ENCODE data around the gene DAB1.

DAB1 gene

DNA sequence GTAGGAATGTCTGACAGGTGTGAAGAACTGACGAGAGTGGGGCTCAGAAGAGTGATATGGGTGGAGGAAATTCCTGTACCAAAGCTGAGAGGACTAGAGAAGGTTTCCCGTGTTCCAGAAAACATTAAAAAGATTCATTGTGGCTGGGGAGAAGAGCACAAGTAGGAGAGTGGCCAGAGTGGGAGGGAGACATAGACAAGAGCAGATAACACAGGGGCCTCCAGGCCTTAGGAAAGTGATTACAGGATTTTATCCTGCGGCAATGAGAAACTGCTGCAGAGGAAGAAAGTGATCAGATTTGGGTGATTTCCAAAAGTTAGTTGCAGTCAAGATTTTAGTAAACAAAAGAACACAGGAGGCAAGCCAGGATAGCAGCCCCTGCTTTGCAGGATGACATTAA lies 465.9 kb downstream of the DAB1 start:
- TF ChIP-seq, protein P1, sequence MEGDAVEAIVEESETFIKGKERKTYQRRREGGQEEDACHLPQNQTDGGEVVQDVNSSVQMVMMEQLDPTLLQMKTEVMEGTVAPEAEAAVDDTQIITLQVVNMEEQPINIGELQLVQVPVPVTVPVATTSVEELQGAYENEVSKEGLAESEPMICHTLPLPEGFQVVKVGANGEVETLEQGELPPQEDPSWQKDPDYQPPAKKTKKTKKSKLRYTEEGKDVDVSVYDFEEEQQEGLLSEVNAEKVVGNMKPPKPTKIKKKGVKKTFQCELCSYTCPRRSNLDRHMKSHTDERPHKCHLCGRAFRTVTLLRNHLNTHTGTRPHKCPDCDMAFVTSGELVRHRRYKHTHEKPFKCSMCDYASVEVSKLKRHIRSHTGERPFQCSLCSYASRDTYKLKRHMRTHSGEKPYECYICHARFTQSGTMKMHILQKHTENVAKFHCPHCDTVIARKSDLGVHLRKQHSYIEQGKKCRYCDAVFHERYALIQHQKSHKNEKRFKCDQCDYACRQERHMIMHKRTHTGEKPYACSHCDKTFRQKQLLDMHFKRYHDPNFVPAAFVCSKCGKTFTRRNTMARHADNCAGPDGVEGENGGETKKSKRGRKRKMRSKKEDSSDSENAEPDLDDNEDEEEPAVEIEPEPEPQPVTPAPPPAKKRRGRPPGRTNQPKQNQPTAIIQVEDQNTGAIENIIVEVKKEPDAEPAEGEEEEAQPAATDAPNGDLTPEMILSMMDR (IDR thresholded peaks at IDR 0.05; ENCODE audit: control insufficient read depth, extremely low read depth, insufficient read depth) = no peak
- no peak for DNase-seq (ENCODE audit: low read depth)
- no peak overlapping the region for H3K4me3 ChIP-seq (ENCODE audit: low read depth, low read length)

DNA sequence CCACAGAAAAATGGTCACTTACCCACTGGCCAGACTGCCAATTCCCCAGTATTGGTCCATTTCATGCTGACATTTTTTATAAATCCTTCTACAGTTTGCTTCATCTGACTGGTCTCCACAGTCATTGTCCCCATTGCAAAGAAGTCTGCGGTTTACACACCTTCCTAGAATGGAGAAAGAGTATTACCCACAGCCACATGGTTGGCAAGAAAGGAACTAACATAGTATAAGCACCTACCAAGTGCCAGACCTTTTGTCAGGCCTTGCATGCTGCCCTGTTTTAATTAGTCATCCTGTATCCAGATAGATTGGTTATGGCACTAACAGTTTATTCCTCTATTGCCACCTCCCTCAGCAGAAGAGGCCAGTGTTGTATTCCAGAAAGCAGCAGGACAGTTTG lies 469.2 kb downstream of the DAB1 start:
- no peak overlapping the region for H3K4me3 ChIP-seq (ENCODE audit: low read depth, low read length)
- TF ChIP-seq, protein P1 (IDR thresholded peaks at IDR 0.05; ENCODE audit: control insufficient read depth, extremely low read depth, insufficient read depth) = no peak
- no peak for DNase-seq (ENCODE audit: low read depth)

DNA sequence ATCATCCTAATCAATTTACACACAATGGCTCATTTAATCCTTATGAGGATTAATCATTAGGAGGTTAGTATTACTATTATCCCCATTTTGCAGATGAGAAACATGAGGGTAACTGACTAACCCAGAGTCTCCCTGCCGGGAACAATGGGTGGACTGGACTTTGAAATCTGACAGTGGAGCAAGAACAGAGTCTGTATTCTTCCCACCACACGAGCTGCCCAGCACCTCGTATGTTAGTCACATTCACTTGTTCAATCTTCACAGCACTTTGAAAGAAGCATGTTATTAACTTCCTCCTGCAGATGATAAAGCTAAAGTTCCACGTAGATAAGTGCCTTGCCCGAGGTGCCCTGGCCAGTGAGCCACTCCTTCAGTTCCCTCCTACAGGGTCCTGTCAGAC lies 470.5 kb downstream of the DAB1 start:
- TF ChIP-seq, protein P1 (IDR thresholded peaks at IDR 0.05; ENCODE audit: control insufficient read depth, extremely low read depth, insufficient read depth) = no peak
- no peak for DNase-seq (ENCODE audit: low read depth)
- no peak overlapping the region for H3K4me3 ChIP-seq (ENCODE audit: low read depth, low read length)

DNA sequence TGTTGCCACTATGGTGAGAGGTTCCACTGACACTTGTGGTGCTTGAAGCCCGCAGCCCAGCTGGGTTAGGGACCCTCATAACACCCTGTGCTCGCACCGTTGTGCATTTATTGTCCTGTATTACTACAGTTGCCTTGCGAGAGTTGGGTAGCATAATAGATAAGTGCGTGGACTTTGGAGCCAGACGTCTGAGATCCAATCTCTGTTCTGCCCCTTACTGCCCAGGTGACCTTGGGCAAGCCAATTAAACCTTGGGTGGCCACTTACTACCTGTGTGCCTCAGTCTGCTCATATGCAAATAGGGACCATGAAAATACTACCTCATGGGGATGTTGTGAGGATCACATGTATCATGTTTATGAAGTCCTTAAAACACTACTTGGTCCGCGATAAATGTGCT lies 471.4 kb downstream of the DAB1 start:
- TF ChIP-seq, protein P1 (IDR thresholded peaks at IDR 0.05; ENCODE audit: control insufficient read depth, extremely low read depth, insufficient read depth) = no peak
- DNase-seq (ENCODE audit: low read depth) = no peak
- H3K4me3 ChIP-seq (ENCODE audit: low read depth, low read length) = no peak overlapping the region

DNA sequence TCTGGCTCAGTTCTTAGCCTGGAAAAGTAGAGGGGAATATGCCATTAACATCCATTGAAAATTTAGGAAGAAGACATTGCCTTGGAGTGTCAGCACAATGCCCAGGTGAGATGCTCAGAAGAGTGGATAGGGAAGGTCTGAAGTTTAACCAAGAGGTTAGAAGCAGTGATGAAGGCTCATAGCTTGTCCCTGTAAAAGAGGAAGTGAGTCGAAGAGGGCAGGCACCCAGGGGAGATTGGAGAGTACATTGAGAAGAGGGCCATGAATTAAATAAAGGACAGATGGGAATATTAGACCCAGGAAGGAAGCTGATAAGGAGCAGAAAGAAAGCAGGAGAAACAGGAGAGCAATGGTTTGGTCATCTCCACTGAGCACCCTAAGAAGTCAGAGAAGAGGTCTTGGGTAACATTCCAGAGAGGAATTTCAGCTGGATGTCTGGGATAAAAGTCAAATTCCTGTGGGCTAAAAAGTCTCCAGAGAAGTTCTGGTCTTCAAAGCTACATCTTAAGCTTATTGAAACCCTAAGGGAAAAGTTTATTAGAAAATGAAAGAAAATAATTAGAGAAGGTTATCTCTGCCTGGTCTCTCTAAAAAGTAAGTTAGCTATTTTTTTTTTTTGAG lies 475.3 kb downstream of the DAB1 start:
- no peak for DNase-seq (ENCODE audit: low read depth)
- H3K4me3 ChIP-seq (ENCODE audit: low read depth, low read length) = no peak overlapping the region

More for the DNA sequence above, 475.3 kb downstream of the DAB1 start:
- TF ChIP-seq, protein P1 (IDR thresholded peaks at IDR 0.05; ENCODE audit: control insufficient read depth, extremely low read depth, insufficient read depth) = no peak

Data from LNCaP clone FGC (cell line).